ENCODE data around the gene DNAH17.

- TF ChIP-seq CTCF (IDR thresholded peaks at IDR 0.05) (no peak), EZH2 (IDR thresholded peaks at IDR 0.05; ENCODE audit: borderline replicate concordance, insufficient read depth, low read depth, low read length, poor library complexity, severe bottlenecking) (no peak)
Measured at GRCh38 chr17:78438694-78439325, 138.4 kb downstream of the DNAH17 start.
